Neural progenitor cell (in vitro differentiated cells): ENCODE results near the gene CKS1B. TPM values are rescaled to one million over a fixed set of nuclear protein-coding genes. Genes with fewer than 3 reads are reported as not detected.

Experiments used
- DNase-seq: peaks from one replicate; pipeline ENCODE4 v3.0.0-alpha.2; 2016; ENCODE audit warnings: low spot score
- H2AFZ ChIP-seq: fragments of 200-600 bp; sonication (generic); replicated peaks from 2 replicates; pipeline ENCODE4 v1.6.1; 2016; ENCODE audit warnings: antibody characterized with exemption
- H3F3A ChIP-seq: fragments of 200-600 bp; sonication (generic); 2 replicates; pipeline ENCODE4 v1.6.1; 2016; ENCODE audit warnings: antibody characterized with exemption, low read depth
- H3K27ac ChIP-seq: fragments of 200-600 bp; sonication (generic); 2 replicates; pipeline ENCODE4 v1.5.1; 2016; ENCODE audit warnings: mild to moderate bottlenecking
- H3K27me3 ChIP-seq: fragments of 200-600 bp; sonication (generic); 2 replicates; pipeline ENCODE4 v1.6.1; 2016; ENCODE audit warnings: mild to moderate bottlenecking, moderate library complexity
- H3K36me3 ChIP-seq: fragments of 200-600 bp; sonication (generic); 2 replicates; pipeline ENCODE4 v1.5.1; 2016
- H3K4me1 ChIP-seq: fragments of 200-600 bp; sonication (generic); 2 replicates; pipeline ENCODE4 v1.6.1; 2016; ENCODE audit warnings: mixed run types
- H3K4me2 ChIP-seq: fragments of 200-600 bp; sonication (generic); 2 replicates; pipeline ENCODE4 v1.6.1; 2016
- H3K4me3 ChIP-seq: fragments of 200-600 bp; sonication (generic); 2 replicates; pipeline ENCODE4 v1.5.1; 2016
- H3K79me2 ChIP-seq: fragments of 200-600 bp; sonication (generic); 2 replicates; pipeline ENCODE4 v1.6.1; 2016; ENCODE audit warnings: low read depth
- H3K9ac ChIP-seq: fragments of 200-600 bp; sonication (generic); 2 replicates; pipeline ENCODE4 v1.6.1; 2016
- H3K9me3 ChIP-seq: fragments of 200-600 bp; sonication (generic); 2 replicates; pipeline ENCODE4 v1.5.1; 2016; ENCODE audit warnings: low read depth
- H4K20me1 ChIP-seq: fragments of 200-600 bp; sonication (generic); 2 replicates; pipeline ENCODE4 v1.6.1; 2016; ENCODE audit warnings: low read depth
- H3K27ac Mint-ChIP-seq: 3 replicates; pipeline ENCODE4 v1.8.0; 2021; ENCODE audit warnings: mixed read lengths
- H3K27me3 Mint-ChIP-seq: 2 replicates; pipeline ENCODE4 v1.8.0; 2022; ENCODE audit warnings: low read depth, mild to moderate bottlenecking, inconsistent platforms, moderate library complexity, mixed read lengths; ENCODE audit not compliant: insufficient read depth
- H3K36me3 Mint-ChIP-seq: 3 replicates; pipeline ENCODE4 v1.8.0; 2021; ENCODE audit warnings: mixed read lengths
- H3K4me1 Mint-ChIP-seq: 3 replicates; pipeline ENCODE4 v1.8.0; 2021; ENCODE audit warnings: mixed read lengths
- H3K4me3 Mint-ChIP-seq: 3 replicates; pipeline ENCODE4 v1.8.0; 2021; ENCODE audit warnings: mild to moderate bottlenecking, moderate library complexity, mixed read lengths
- H3K9me3 Mint-ChIP-seq: 3 replicates; pipeline ENCODE4 v1.8.0; 2020; ENCODE audit warnings: mixed read lengths
- EZH2 ChIP-seq: fragments of 200-600 bp; sonication (generic); IDR thresholded peaks from 2 replicates; pipeline ENCODE4 v1.6.1; 2017; ENCODE audit warnings: antibody characterized with exemption, mild to moderate bottlenecking, moderate library complexity
- EZH2phosphoT487 ChIP-seq: fragments of 200-600 bp; sonication (generic); IDR thresholded peaks from 2 replicates; pipeline ENCODE4 v1.6.1; 2017; ENCODE audit warnings: antibody characterized with exemption
- total RNA-seq: library from RNA; depleted of rRNA; stranded (reverse); fragments of >200 nt; gene quantifications from 2 replicates; pipeline ENCODE4 v1.2.3, GENCODE V29; 2015; ENCODE audit warnings: low replicate concordance
- TF ChIP-seq, protein P1 (sequence below): fragments of 200-600 bp; sonication (generic); IDR thresholded peaks from 2 replicates; pipeline ENCODE4 v1.5.1; 2017; ENCODE audit warnings: antibody characterized with exemption, mild to moderate bottlenecking

Gene CKS1B
- total RNA-seq, 1 donor from 2014 or later: 297 TPM

DNA sequence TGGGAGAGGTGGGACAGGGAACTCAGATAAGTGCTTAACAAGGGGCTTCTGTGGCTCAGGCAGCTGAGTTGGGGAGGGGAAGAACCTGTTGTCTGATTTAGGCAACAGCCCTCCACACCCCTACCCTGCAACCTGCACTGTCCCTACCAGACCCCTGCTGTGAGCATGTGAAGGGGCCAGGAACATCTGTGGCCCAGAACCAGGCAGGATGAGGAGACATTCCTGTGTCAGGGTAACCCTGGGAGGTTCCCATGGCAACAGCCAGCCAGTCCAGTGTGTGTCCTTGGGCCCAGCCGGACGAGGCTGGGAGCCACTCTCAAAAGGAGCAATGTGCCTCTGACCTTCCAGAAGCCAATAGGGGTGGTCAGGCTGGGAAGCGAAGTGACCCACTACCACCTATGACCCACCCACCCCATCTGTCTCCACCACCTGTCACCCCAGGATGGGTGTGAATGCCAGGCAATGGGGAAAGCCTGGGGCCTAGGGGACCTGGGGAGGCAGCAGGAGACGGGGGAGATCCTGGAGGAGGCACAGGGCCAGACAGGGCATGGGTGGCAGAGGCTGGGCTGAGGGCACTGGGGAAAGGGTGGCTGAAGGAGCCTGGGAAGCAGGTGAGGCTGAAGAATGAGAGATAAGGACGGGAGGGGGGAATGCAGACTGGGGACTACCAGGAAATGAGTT is 33.0 kb upstream of the CKS1B start:
- no peak overlapping the region for H3K4me3 ChIP-seq
- no peak overlapping the region for H3K9ac ChIP-seq
- peaks cover 30% of the 10 kb centered on the region for H3F3A ChIP-seq
- peaks cover 26% of the 10 kb centered on the region for H3K4me1 ChIP-seq
- peaks cover 5% of the 10 kb centered on the region for H4K20me1 ChIP-seq
- no peak overlapping the region for H2AFZ ChIP-seq
- peak overlapping the region; percentile 56 for H3K4me2 ChIP-seq
- peak overlapping the region; percentile 98 for H3K27ac Mint-ChIP-seq
- H3K9me3 ChIP-seq: no peaks in the 10 kb centered on the region
- TF ChIP-seq, protein P1, sequence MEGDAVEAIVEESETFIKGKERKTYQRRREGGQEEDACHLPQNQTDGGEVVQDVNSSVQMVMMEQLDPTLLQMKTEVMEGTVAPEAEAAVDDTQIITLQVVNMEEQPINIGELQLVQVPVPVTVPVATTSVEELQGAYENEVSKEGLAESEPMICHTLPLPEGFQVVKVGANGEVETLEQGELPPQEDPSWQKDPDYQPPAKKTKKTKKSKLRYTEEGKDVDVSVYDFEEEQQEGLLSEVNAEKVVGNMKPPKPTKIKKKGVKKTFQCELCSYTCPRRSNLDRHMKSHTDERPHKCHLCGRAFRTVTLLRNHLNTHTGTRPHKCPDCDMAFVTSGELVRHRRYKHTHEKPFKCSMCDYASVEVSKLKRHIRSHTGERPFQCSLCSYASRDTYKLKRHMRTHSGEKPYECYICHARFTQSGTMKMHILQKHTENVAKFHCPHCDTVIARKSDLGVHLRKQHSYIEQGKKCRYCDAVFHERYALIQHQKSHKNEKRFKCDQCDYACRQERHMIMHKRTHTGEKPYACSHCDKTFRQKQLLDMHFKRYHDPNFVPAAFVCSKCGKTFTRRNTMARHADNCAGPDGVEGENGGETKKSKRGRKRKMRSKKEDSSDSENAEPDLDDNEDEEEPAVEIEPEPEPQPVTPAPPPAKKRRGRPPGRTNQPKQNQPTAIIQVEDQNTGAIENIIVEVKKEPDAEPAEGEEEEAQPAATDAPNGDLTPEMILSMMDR: no peak
- no peak for TF ChIP-seq EZH2phosphoT487
- TF ChIP-seq EZH2: no peak
- no peak overlapping the region for H3K27ac ChIP-seq
- peaks cover 54% of the 10 kb centered on the region for H3K4me1 Mint-ChIP-seq
- no peaks in the 10 kb centered on the region for H3K9me3 Mint-ChIP-seq
- no peaks in the 10 kb centered on the region for H3K79me2 ChIP-seq
- peak; percentile 78 for DNase-seq
- H3K36me3 ChIP-seq: no peaks in the 10 kb centered on the region
- H3K4me3 Mint-ChIP-seq: peak overlapping the region; percentile 73
- H3K27me3 ChIP-seq: no peaks in the 10 kb centered on the region
- no peaks in the 10 kb centered on the region for H3K36me3 Mint-ChIP-seq
- peaks cover 11% of the 10 kb centered on the region for H3K27me3 Mint-ChIP-seq

DNA sequence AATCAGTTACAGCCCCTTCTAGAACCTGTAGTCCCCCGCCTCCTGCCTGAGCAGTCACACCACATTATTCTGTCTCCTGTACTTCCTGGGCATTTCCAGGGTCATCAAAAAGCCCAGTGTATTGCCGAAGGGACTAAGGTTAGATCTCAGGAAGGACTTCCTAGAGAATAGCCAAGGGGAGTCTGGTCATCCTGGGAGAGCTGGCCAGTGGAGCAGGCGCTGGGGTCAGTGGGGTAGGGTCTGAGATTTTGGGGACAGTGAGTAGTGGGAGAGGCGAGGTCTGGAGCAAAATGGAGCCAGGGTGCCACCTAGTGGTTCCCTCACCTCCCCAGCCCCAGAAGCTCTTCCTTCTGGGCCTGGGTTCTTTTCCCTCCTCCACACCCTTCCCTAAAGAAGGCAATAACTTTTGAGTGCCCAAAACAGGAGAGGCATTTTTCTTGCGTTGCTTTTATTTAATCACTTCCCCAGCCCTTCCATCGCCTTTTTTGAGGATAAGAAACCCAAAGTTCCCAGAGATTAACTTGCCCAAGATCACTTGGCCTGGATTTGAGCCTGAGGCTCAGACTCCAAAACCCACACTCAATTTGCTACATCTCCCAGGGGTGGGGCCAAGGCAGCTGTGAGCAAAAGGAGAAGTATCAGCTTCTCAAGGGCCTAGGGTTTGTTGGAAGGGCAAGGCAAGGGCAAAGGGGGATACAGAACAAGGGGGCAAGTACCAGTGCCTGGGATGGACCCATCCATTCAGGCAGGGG is 30.7 kb upstream of the CKS1B start:
- H2AFZ ChIP-seq: no peak overlapping the region

DNA sequence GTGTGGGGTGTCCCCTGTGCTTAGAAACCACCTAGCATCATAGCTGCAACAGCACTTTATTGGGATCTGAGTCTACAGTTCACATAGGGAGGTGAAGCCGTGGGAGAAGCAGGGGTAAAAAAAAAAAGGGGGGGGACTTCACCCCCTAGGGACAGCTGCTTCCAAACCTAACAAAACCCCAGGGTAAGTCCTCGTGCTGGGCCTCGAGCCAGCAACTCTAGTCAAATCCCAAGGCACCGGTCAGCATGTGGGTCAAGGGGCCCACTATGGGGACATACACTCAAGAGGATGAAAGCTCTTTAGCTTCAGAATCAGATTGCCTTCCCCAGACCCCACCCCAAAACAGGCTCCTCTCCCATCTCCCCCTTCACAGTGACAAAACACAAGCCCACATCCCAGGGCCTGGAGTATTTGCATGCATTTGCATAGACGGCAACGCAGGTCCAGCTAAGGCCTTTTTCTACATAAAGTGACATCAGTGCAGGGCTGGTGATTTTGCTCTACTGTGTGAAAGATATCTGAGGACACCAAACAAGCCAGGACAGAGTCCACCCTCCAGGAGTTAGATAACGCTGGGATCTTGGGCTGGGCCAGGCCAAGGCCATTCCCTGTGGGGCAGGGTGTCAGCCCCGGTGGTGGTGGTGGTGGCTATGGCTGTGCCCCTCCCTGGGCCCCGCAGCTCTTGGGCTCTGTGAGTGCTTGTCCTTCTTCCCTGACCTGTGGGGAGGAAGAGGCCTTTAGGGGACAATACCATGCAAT is 29.9 kb upstream of the CKS1B start:
- H3K4me1 Mint-ChIP-seq: peaks cover 32% of the 10 kb centered on the region
- DNase-seq: no peak
- H3K4me2 ChIP-seq: no peak overlapping the region
- peaks cover 3% of the 10 kb centered on the region for H3K36me3 Mint-ChIP-seq
- peaks cover 20% of the 10 kb centered on the region for H3K4me1 ChIP-seq
- H3K27ac Mint-ChIP-seq: no peak overlapping the region
- H3K4me3 ChIP-seq: no peak overlapping the region
- H3F3A ChIP-seq: peaks cover 19% of the 10 kb centered on the region
- H3K27me3 ChIP-seq: no peaks in the 10 kb centered on the region
- TF ChIP-seq, protein P1: no peak
- no peak for TF ChIP-seq EZH2
- no peak for TF ChIP-seq EZH2phosphoT487
- H3K27ac ChIP-seq: peak overlapping the region; percentile 26
- no peaks in the 10 kb centered on the region for H3K36me3 ChIP-seq
- H3K9me3 ChIP-seq: no peaks in the 10 kb centered on the region
- peaks cover 8% of the 10 kb centered on the region for H4K20me1 ChIP-seq
- H3K27me3 Mint-ChIP-seq: peaks cover 3% of the 10 kb centered on the region
- no peaks in the 10 kb centered on the region for H3K9me3 Mint-ChIP-seq
- no peak overlapping the region for H3K9ac ChIP-seq
- no peaks in the 10 kb centered on the region for H3K79me2 ChIP-seq
- no peak overlapping the region for H2AFZ ChIP-seq
- no peak overlapping the region for H3K4me3 Mint-ChIP-seq

More for the DNA sequence above, 30.7 kb upstream of the CKS1B start:
- H3K4me3 ChIP-seq: no peak overlapping the region
- H3K27ac ChIP-seq: peak overlapping the region; percentile 26
- H3K4me1 Mint-ChIP-seq: peaks cover 37% of the 10 kb centered on the region
- H3K9me3 ChIP-seq: no peaks in the 10 kb centered on the region
- H3K27me3 Mint-ChIP-seq: peaks cover 6% of the 10 kb centered on the region
- H3K27me3 ChIP-seq: no peaks in the 10 kb centered on the region
- peaks cover 2% of the 10 kb centered on the region for H3K36me3 Mint-ChIP-seq
- peaks cover 19% of the 10 kb centered on the region for H3F3A ChIP-seq
- H3K4me2 ChIP-seq: no peak overlapping the region
- no peaks in the 10 kb centered on the region for H3K9me3 Mint-ChIP-seq
- H3K4me3 Mint-ChIP-seq: no peak overlapping the region
- no peaks in the 10 kb centered on the region for H3K79me2 ChIP-seq
- H3K36me3 ChIP-seq: no peaks in the 10 kb centered on the region
- peaks cover 8% of the 10 kb centered on the region for H4K20me1 ChIP-seq
- peak overlapping the region; percentile 55 for H3K27ac Mint-ChIP-seq
- peaks cover 20% of the 10 kb centered on the region for H3K4me1 ChIP-seq
- H3K9ac ChIP-seq: no peak overlapping the region
- DNase-seq: peak; percentile 70
- TF ChIP-seq EZH2 (no peak), EZH2phosphoT487 (no peak)
- TF ChIP-seq, protein P1: peak; percentile 78
